H1 (cell line): ENCODE measurements around the gene POPDC2.

Experiments used
- BRCA1 ChIP-seq: IDR thresholded peaks from 2 replicates; pipeline ENCODE4 v1.6.1; 2012; ENCODE audit warnings: low read depth, low read length, improper control_type of control experiment
- CHD2 ChIP-seq: IDR thresholded peaks from 2 replicates; pipeline ENCODE4 v1.6.1; 2012; ENCODE audit warnings: low read length, improper control_type of control experiment
- HDAC2 ChIP-seq, 2 experiments: fragments of 300-600 bp in 1 of 2; sonication (generic) in 1 of 2; IDR thresholded peaks; 2 replicates each; pipeline ENCODE4 v1.6.1; 2011 to 2012; ENCODE audit warnings: low read depth in 2 of 2, low read length in 2 of 2, mild to moderate bottlenecking in 2 of 2, moderate library complexity in 2 of 2, borderline replicate concordance in 1 of 2, inconsistent platforms in 1 of 2
- JUN ChIP-seq: IDR thresholded peaks from 2 replicates; pipeline ENCODE4 v1.6.1; 2011; ENCODE audit warnings: low read depth, mild to moderate bottlenecking, improper control_type of control experiment, low read length
- POLR2A ChIP-seq, 2 experiments: IDR thresholded peaks; 1 replicate in 1 of 2; 2 replicates in 1 of 2; pipeline ENCODE4 v1.6.1; 2011; ENCODE audit warnings: low read depth in 2 of 2, low read length in 2 of 2, mild to moderate bottlenecking in 2 of 2; ENCODE audit errors: control extremely low read depth in 1 of 2
- SP1 ChIP-seq: IDR thresholded peaks from 2 replicates; pipeline ENCODE4 v1.6.1; 2011; ENCODE audit warnings: low read depth, low read length
- SUZ12 ChIP-seq: fragments of 200-600 bp; sonication (generic); IDR thresholded peaks from 2 replicates; pipeline ENCODE4 v1.6.1; 2012; ENCODE audit warnings: mild to moderate bottlenecking, inconsistent platforms, low read length, moderate library complexity, mixed read lengths
- TAF1 ChIP-seq: IDR thresholded peaks from 2 replicates; pipeline ENCODE4 v1.6.1; 2011; ENCODE audit warnings: mild to moderate bottlenecking, low read depth, low read length
- TAF7 ChIP-seq: optimal IDR thresholded peaks from 2 replicates; pipeline ENCODE3; 2011; ENCODE audit warnings: low read depth, mild to moderate bottlenecking, inconsistent platforms, low read length, moderate library complexity, borderline replicate concordance
- ZNF274 ChIP-seq: IDR thresholded peaks from 2 replicates; pipeline ENCODE4 v1.7.0; 2012; ENCODE audit warnings: low read length, borderline replicate concordance; ENCODE audit errors: extremely low read depth
- TF ChIP-seq, protein P1 (sequence below): IDR thresholded peaks from 2 replicates; pipeline ENCODE4 v1.6.1; 2012; ENCODE audit warnings: low read length, inconsistent platforms
- TF ChIP-seq, protein P2 (sequence below), 3 experiments: IDR thresholded peaks; 1 replicate in 2 of 3; 2 replicates in 1 of 3; pipeline versions ENCODE4 v1.5.1 to v1.6.1; 2011; ENCODE audit warnings: low read length in 3 of 3, mild to moderate bottlenecking in 3 of 3, inconsistent platforms in 2 of 3, low read depth in 1 of 3, moderate library complexity in 1 of 3; ENCODE audit not compliant: insufficient read depth in 1 of 3; ENCODE audit errors: control extremely low read depth in 1 of 3
- TF ChIP-seq, protein P3 (sequence below): IDR thresholded peaks from 2 replicates; pipeline ENCODE4 v1.6.1; 2011; ENCODE audit warnings: low read depth, mild to moderate bottlenecking, low read length; ENCODE audit not compliant: insufficient read depth
- TF ChIP-seq, protein P4 (sequence below): IDR thresholded peaks from 2 replicates; pipeline ENCODE4 v1.6.1; 2012; ENCODE audit warnings: inconsistent platforms

DNA sequence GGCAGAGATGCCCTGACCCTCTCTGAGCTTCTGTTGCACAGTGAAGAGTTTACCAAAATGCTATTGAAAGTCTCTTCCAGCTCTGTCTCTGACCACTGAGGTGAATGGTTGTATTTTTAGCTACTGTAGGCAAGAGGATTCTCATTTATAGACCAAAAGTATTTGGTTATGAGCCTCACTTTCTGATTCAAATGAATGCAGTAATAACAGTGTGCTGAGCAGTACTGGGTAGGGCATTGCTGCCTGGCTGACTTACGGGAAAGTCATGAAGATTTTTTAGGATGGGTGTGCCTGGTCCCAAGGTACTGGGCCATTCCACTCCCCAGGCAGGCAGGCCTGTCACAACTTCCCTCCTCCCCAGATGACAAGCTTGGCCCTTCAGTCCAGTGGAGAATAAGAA, 47.2 kb downstream of the POPDC2 start:
- TF ChIP-seq JUN: no peak
- no peak for TF ChIP-seq TAF7
- TF ChIP-seq, protein P1, sequence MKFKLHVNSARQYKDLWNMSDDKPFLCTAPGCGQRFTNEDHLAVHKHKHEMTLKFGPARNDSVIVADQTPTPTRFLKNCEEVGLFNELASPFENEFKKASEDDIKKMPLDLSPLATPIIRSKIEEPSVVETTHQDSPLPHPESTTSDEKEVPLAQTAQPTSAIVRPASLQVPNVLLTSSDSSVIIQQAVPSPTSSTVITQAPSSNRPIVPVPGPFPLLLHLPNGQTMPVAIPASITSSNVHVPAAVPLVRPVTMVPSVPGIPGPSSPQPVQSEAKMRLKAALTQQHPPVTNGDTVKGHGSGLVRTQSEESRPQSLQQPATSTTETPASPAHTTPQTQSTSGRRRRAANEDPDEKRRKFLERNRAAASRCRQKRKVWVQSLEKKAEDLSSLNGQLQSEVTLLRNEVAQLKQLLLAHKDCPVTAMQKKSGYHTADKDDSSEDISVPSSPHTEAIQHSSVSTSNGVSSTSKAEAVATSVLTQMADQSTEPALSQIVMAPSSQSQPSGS: no peak
- no peak for TF ChIP-seq POLR2A (IDR thresholded peaks at IDR 0.05; ENCODE audit: control extremely low read depth in 1 of 2, low read depth in 2 of 2, low read length in 2 of 2)
- TF ChIP-seq BRCA1: no peak
- no peak for TF ChIP-seq TAF1
- TF ChIP-seq, protein P2, sequence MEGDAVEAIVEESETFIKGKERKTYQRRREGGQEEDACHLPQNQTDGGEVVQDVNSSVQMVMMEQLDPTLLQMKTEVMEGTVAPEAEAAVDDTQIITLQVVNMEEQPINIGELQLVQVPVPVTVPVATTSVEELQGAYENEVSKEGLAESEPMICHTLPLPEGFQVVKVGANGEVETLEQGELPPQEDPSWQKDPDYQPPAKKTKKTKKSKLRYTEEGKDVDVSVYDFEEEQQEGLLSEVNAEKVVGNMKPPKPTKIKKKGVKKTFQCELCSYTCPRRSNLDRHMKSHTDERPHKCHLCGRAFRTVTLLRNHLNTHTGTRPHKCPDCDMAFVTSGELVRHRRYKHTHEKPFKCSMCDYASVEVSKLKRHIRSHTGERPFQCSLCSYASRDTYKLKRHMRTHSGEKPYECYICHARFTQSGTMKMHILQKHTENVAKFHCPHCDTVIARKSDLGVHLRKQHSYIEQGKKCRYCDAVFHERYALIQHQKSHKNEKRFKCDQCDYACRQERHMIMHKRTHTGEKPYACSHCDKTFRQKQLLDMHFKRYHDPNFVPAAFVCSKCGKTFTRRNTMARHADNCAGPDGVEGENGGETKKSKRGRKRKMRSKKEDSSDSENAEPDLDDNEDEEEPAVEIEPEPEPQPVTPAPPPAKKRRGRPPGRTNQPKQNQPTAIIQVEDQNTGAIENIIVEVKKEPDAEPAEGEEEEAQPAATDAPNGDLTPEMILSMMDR (IDR thresholded peaks at IDR 0.05; ENCODE audit: control extremely low read depth in 1 of 3, insufficient read depth in 1 of 3, low read depth in 1 of 3, low read length in 3 of 3): no peak
- no peak for TF ChIP-seq HDAC2 (IDR thresholded peaks at IDR 0.05; ENCODE audit: borderline replicate concordance in 1 of 2, low read depth in 2 of 2, low read length in 2 of 2)
- TF ChIP-seq, protein P3, sequence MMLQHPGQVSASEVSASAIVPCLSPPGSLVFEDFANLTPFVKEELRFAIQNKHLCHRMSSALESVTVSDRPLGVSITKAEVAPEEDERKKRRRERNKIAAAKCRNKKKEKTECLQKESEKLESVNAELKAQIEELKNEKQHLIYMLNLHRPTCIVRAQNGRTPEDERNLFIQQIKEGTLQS: no peak
- no peak for TF ChIP-seq ZNF274
- TF ChIP-seq, protein P4, sequence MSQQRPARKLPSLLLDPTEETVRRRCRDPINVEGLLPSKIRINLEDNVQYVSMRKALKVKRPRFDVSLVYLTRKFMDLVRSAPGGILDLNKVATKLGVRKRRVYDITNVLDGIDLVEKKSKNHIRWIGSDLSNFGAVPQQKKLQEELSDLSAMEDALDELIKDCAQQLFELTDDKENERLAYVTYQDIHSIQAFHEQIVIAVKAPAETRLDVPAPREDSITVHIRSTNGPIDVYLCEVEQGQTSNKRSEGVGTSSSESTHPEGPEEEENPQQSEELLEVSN: no peak
- TF ChIP-seq SP1: no peak
- TF ChIP-seq CHD2: no peak
- no peak for TF ChIP-seq SUZ12
